PFSK-1 (cell line): Measurements from ENCODE around the gene KCNQ1.

Experiments
- POLR2AphosphoS5 ChIP-seq: IDR thresholded peaks from 2 replicates; pipeline ENCODE4 v1.6.1; 2012; ENCODE audit warnings: low read depth, mild to moderate bottlenecking, control low read depth, low read length, moderate library complexity
- REST ChIP-seq, 2 experiments: IDR thresholded peaks; 2 replicates each; pipeline versions ENCODE4 v1.6.1 to v1.8.0; 2011 to 2012; ENCODE audit warnings: low read depth in 2 of 2, low read length in 2 of 2, control low read depth in 1 of 2, inconsistent platforms in 1 of 2, mild to moderate bottlenecking in 1 of 2, moderate library complexity in 1 of 2; ENCODE audit not compliant: insufficient read depth in 1 of 2
- SIN3A ChIP-seq: IDR thresholded peaks from 2 replicates; pipeline ENCODE4 v1.6.1; 2012; ENCODE audit warnings: mild to moderate bottlenecking, low read length, moderate library complexity, borderline replicate concordance; ENCODE audit not compliant: insufficient read depth

- TF ChIP-seq POLR2AphosphoS5 (no peak), REST (IDR thresholded peaks at IDR 0.05; ENCODE audit: insufficient read depth in 1 of 2, low read depth in 2 of 2, low read length in 2 of 2) (no peak), SIN3A (no peak)
Measured at GRCh38 chr11:2716376-2717095, 271.7 kb downstream of the KCNQ1 start.
